Liver (tissue), 9 donors: ENCODE measurements around the gene NCAM1. TPM values are rescaled to one million over a fixed set of nuclear protein-coding genes. Genes with fewer than 3 reads are reported as not detected.

Experiments
- DNase-seq: peaks from one replicate; pipeline ENCODE4 v3.0.0-alpha.2; 2017; ENCODE audit warnings: low spot score
- H3K27ac ChIP-seq, 2 donors: one replicate each; pipeline ENCODE4 v1.7.0; 2013; ENCODE audit warnings: inconsistent platforms in 2 of 2, low read length in 2 of 2, control low read depth in 1 of 2, low read depth in 1 of 2, mild to moderate bottlenecking in 1 of 2
- H3K27me3 ChIP-seq, 4 donors: one replicate each; pipeline versions ENCODE4 v1.6.1 to v1.7.0; 2013; ENCODE audit warnings: low read length in 3 of 4, inconsistent platforms in 1 of 4, mild to moderate bottlenecking in 1 of 4, moderate library complexity in 1 of 4; ENCODE audit not compliant: control insufficient read depth in 4 of 4, insufficient read depth in 4 of 4
- H3K36me3 ChIP-seq, 4 donors: one replicate each; pipeline versions ENCODE4 v1.6.1 to v1.7.0; 2013; ENCODE audit warnings: low read length in 3 of 4, mild to moderate bottlenecking in 3 of 4, low read depth in 1 of 4, moderate library complexity in 1 of 4; ENCODE audit not compliant: control insufficient read depth in 4 of 4, insufficient read depth in 3 of 4
- H3K4me1 ChIP-seq, 4 donors: one replicate each; pipeline versions ENCODE4 v1.6.1 to v1.7.0; 2013; ENCODE audit warnings: low read length in 3 of 4, mild to moderate bottlenecking in 3 of 4, moderate library complexity in 1 of 4; ENCODE audit not compliant: control insufficient read depth in 4 of 4, insufficient read depth in 4 of 4
- H3K4me3 ChIP-seq, 3 donors: one replicate each; pipeline versions ENCODE4 v1.6.1 to v1.7.0; 2013; ENCODE audit warnings: low read length in 3 of 3, control low read depth in 1 of 3, low read depth in 1 of 3, mild to moderate bottlenecking in 1 of 3
- H3K9ac ChIP-seq, 2 donors: one replicate each; pipeline ENCODE4 v1.7.0; 2013; ENCODE audit warnings: low read length in 2 of 2, mild to moderate bottlenecking in 2 of 2, moderate library complexity in 2 of 2, control low read depth in 1 of 2, low read depth in 1 of 2
- H3K9me3 ChIP-seq, 4 donors: one replicate each; pipeline versions ENCODE4 v1.6.1 to v1.7.0; 2013; ENCODE audit warnings: low read length in 3 of 4; ENCODE audit not compliant: control insufficient read depth in 4 of 4
- EGR1 ChIP-seq, 2 donors: IDR thresholded peaks; 2 replicates each; pipeline ENCODE4 v1.6.1; 2016 to 2018; ENCODE audit warnings: antibody characterized with exemption in 2 of 2, low read depth in 2 of 2
- FOXA1 ChIP-seq: IDR thresholded peaks from 2 replicates; pipeline ENCODE4 v1.6.1; 2016; ENCODE audit warnings: antibody characterized with exemption
- FOXA2 ChIP-seq: IDR thresholded peaks from 2 replicates; pipeline ENCODE4 v1.6.1; 2016; ENCODE audit warnings: antibody characterized with exemption
- GABPA ChIP-seq, 2 donors: IDR thresholded peaks in 1 of 2; conservative IDR thresholded peaks in 1 of 2; 2 replicates each; pipeline ENCODE4 v1.6.1; 2016; ENCODE audit warnings: antibody characterized with exemption in 2 of 2, mild to moderate bottlenecking in 1 of 2, moderate library complexity in 1 of 2
- HNF4A ChIP-seq, 2 donors: conservative IDR thresholded peaks; 2 replicates each; pipeline ENCODE4 v1.6.1; 2016; ENCODE audit warnings: antibody characterized with exemption in 2 of 2, mild to moderate bottlenecking in 2 of 2
- HNF4G ChIP-seq: IDR thresholded peaks from 2 replicates; pipeline ENCODE4 v1.6.1; 2016; ENCODE audit warnings: antibody characterized with exemption
- JUND ChIP-seq, 2 donors: IDR thresholded peaks; 2 replicates each; pipeline ENCODE4 v1.6.1; 2016; ENCODE audit warnings: antibody characterized with exemption in 2 of 2
- RAD21 ChIP-seq, 2 donors: IDR thresholded peaks; 2 replicates each; pipeline ENCODE4 v1.6.1; 2016; ENCODE audit warnings: antibody characterized with exemption in 2 of 2, mild to moderate bottlenecking in 2 of 2
- RXRA ChIP-seq, 2 donors: IDR thresholded peaks; 2 replicates each; pipeline ENCODE4 v1.6.1; 2017 to 2018; ENCODE audit warnings: antibody characterized with exemption in 2 of 2, mild to moderate bottlenecking in 1 of 2
- SP1 ChIP-seq: IDR thresholded peaks from 2 replicates; pipeline ENCODE4 v1.6.1; 2018; ENCODE audit warnings: antibody characterized with exemption, mild to moderate bottlenecking
- TAF1 ChIP-seq: conservative IDR thresholded peaks from 2 replicates; pipeline ENCODE4 v1.6.1; 2016; ENCODE audit warnings: antibody characterized with exemption, mild to moderate bottlenecking
- YY1 ChIP-seq: IDR thresholded peaks from 2 replicates; pipeline ENCODE4 v1.6.1; 2016; ENCODE audit warnings: antibody characterized with exemption, mild to moderate bottlenecking
- ZBTB33 ChIP-seq: IDR thresholded peaks from 2 replicates; pipeline ENCODE4 v1.6.1; 2016; ENCODE audit warnings: antibody characterized with exemption
- WGBS: extraction: QIAGEN DNeasy Blood & Tissue Kit; methylation state at CpG from one replicate; pipeline ENCODE4 v1.1.7; 2013; 5-methylcytosine and 5-hydroxymethylcytosine counted together
- polyA plus RNA-seq, 2 donors: library from polyadenylated mRNA; stranded (reverse) in 1 of 2; unstranded in 1 of 2; fragments of 200-250 nt in 1 of 2; fragments of >200 nt in 1 of 2; fragmentation: Nextera tagmentation in 1 of 2; extraction: Ambion mirVana in 1 of 2; gene quantifications; one replicate each; pipeline versions ENCODE4 v1.2.1 to v1.2.3, GENCODE V29; 2013 to 2015
- total RNA-seq, 2 donors: library from RNA; depleted of rRNA; stranded (reverse); fragments of >200 nt; gene quantifications; one replicate each; pipeline ENCODE4 v1.2.3, GENCODE V29; 2014
- TF ChIP-seq, protein P1 (sequence below): IDR thresholded peaks from 2 replicates; pipeline ENCODE4 v1.6.1; 2016; ENCODE audit warnings: antibody characterized with exemption, mild to moderate bottlenecking
- TF ChIP-seq, protein P2 (sequence below): IDR thresholded peaks from 2 replicates; pipeline ENCODE4 v1.6.1; 2016; ENCODE audit warnings: antibody characterized with exemption
- TF ChIP-seq, protein P3 (sequence below): IDR thresholded peaks from 2 replicates; pipeline ENCODE4 v1.6.1; 2016; ENCODE audit warnings: antibody characterized with exemption
- donor health status: healthy.
- donor health status: healthy.
- donor health status: healthy.
- donor health status: healthy.
- donor health status: healthy.

Gene NCAM1
- total and polyA plus RNA-seq, 4 donors = 0.65 to 2.1 (median 0.88) TPM

- H3K9ac ChIP-seq = no peak overlapping the region
- H3K9me3 ChIP-seq = no peaks in the 10 kb centered on the region
- peaks cover 0 to 2% (median 0%) of the 10 kb centered on the region in 4 donors for H3K27me3 ChIP-seq
- WGBS = 77% methylated on average over 7 of the region's 7 CpGs
- H3K36me3 ChIP-seq = no peaks in the 10 kb centered on the region
- H3K4me1 ChIP-seq = no peaks in the 10 kb centered on the region
- DNase-seq = no peak
- no peak overlapping the region for H3K27ac ChIP-seq
- TF ChIP-seq ZBTB33 = no peak
- TF ChIP-seq FOXA1 = no peak
- TF ChIP-seq, protein P1, sequence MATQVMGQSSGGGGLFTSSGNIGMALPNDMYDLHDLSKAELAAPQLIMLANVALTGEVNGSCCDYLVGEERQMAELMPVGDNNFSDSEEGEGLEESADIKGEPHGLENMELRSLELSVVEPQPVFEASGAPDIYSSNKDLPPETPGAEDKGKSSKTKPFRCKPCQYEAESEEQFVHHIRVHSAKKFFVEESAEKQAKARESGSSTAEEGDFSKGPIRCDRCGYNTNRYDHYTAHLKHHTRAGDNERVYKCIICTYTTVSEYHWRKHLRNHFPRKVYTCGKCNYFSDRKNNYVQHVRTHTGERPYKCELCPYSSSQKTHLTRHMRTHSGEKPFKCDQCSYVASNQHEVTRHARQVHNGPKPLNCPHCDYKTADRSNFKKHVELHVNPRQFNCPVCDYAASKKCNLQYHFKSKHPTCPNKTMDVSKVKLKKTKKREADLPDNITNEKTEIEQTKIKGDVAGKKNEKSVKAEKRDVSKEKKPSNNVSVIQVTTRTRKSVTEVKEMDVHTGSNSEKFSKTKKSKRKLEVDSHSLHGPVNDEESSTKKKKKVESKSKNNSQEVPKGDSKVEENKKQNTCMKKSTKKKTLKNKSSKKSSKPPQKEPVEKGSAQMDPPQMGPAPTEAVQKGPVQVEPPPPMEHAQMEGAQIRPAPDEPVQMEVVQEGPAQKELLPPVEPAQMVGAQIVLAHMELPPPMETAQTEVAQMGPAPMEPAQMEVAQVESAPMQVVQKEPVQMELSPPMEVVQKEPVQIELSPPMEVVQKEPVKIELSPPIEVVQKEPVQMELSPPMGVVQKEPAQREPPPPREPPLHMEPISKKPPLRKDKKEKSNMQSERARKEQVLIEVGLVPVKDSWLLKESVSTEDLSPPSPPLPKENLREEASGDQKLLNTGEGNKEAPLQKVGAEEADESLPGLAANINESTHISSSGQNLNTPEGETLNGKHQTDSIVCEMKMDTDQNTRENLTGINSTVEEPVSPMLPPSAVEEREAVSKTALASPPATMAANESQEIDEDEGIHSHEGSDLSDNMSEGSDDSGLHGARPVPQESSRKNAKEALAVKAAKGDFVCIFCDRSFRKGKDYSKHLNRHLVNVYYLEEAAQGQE = no peak
- H3K4me3 ChIP-seq = no peak overlapping the region
Observed at GRCh38 chr11:113159988-113160807, 199.0 kb downstream of the NCAM1 start.

GRCh38 chr11:113160808-113161124 lies 199.5 kb downstream of the NCAM1 start:
- TF ChIP-seq HNF4G (no peak), RAD21 (IDR thresholded peaks at IDR 0.05) (no peak), FOXA2 (no peak)
- TF ChIP-seq, protein P2, sequence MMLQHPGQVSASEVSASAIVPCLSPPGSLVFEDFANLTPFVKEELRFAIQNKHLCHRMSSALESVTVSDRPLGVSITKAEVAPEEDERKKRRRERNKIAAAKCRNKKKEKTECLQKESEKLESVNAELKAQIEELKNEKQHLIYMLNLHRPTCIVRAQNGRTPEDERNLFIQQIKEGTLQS = no peak
- TF ChIP-seq, protein P3, sequence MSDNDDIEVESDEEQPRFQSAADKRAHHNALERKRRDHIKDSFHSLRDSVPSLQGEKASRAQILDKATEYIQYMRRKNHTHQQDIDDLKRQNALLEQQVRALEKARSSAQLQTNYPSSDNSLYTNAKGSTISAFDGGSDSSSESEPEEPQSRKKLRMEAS = no peak
- no peak overlapping the region for H3K4me3 ChIP-seq
- peaks cover 0 to 2% (median 0%) of the 10 kb centered on the region in 4 donors for H3K27me3 ChIP-seq
- DNase-seq = no peak
- 84% methylated on average over 6 of the region's 6 CpGs for WGBS
- H3K9ac ChIP-seq = no peak overlapping the region
- H3K9me3 ChIP-seq = no peaks in the 10 kb centered on the region
- H3K36me3 ChIP-seq = no peaks in the 10 kb centered on the region
- no peaks in the 10 kb centered on the region for H3K4me1 ChIP-seq
- H3K27ac ChIP-seq = no peak overlapping the region

DNA sequence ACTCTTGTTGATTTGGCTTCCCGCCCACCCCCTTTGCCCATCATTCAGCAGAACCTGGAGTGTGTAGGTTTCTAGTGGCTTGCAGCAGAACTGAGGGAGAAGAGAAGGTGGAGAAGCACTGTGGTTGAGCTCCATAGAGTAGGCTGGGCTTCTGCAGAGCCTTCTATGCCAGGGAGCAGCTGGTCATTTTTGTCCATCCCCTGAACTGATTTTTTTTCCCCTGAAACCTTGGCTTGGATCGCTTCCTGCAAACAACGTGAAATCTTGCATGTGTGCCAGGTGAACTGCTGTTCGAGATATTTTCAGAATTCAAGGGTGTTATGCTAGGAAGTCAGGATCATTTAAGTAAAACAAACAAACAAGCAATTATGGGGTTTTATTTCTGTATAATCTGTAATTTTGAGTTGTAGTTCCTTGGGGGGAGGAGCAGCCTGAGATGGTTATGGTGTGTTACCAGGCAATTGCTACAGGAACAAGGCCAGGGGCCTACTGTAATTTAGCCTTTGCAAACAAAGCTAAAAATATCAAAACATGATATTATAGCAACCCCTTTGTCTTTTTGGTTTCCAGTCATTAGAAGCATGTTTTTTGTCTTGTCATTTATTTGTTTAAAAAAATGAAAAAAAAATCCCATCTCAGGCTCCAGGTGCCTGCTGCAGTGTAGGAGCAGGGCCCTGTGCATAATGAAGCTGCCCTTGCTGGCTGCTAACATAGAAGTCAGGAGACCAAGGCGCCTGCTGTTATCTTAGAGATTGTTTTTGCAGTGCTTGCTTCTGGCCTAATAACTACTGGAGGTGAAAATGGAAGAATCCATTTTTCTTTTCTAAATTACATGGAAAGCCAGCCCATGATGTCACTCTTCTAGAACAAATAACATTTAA lies 200.7 kb downstream of the NCAM1 start:
- no peak overlapping the region for H3K4me3 ChIP-seq
- no peaks in the 10 kb centered on the region for H3K9me3 ChIP-seq
- no peaks in the 10 kb centered on the region for H3K36me3 ChIP-seq
- DNase-seq = no peak
- peaks cover 0 to 2% (median 0%) of the 10 kb centered on the region in 4 donors for H3K27me3 ChIP-seq
- H3K27ac ChIP-seq = no peak overlapping the region
- H3K9ac ChIP-seq = no peak overlapping the region
- 48% methylated on average over 5 of the region's 5 CpGs for WGBS
- no peaks in the 10 kb centered on the region for H3K4me1 ChIP-seq
- TF ChIP-seq FOXA1 (no peak), JUND (IDR thresholded peaks at IDR 0.05) (no peak), TAF1 (no peak), YY1 (no peak), HNF4A (conservative IDR thresholded peaks at IDR 0.05) (no peak), EGR1 (IDR thresholded peaks at IDR 0.05; ENCODE audit: low read depth in 2 of 2) (no peak), HNF4G (no peak), GABPA (IDR thresholded peaks at IDR 0.05 in 1 of 2, conservative IDR thresholded peaks at IDR 0.05 in 1 of 2) (no peak), SP1 (no peak), RXRA (IDR thresholded peaks at IDR 0.05) (no peak), RAD21 (IDR thresholded peaks at IDR 0.05) (no peak), ZBTB33 (no peak)
- TF ChIP-seq, protein P3 = no peak
